ENCODE measurements around the gene MINAR1.
"Not testable (repeated sequence)": the region's sequence is repeated elsewhere in the genome, so short reads cannot be mapped to it uniquely, and the experiment has no call there.

The MINAR1 gene

DNA sequence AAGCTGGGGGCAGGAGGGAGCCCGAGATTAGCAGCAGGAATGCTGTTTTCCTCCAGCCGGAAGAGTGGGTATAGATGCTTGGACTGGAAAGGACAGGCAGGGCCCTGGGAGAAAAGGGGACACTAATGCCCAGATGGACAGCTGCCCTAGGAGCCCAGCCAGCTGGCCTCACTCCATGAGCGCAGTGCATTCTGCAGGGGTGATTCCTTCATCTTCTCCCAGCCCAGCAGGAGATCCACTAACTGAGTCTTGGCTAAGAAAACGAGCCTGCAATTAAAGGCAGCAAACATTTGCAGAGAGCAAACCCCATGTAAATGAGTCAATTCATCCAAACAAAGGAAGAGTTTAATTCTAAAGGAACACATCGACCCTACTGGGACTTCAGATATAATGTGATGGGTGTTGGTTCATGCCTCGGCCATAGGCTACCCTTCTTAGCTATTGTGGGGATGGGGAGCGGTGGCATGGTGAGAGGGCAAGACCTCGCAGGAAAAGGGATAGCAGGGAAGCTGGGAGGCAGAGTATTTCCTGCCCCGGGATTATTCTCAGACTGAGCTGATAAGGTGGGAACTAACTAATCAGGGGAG is 13.3 kb upstream of the MINAR1 start:
- Histone ChIP-seq H3K9ac (ENCODE audit: low read length) (no peak overlapping the region), H3K4me2 (ENCODE audit: low read length) (no peak overlapping the region), H3K4me3 (ENCODE audit: low read length) (no peak overlapping the region), H3K27ac (ENCODE audit: low read length) (no peak overlapping the region), H3K9me3 (ENCODE audit: insufficient read depth, low read length) (no peaks in the 10 kb centered on the region), H4K20me1 (ENCODE audit: insufficient read depth, low read length) (no peaks in the 10 kb centered on the region), H3K4me1 (ENCODE audit: low read length) (no peaks in the 10 kb centered on the region), H3K36me3 (replicated peaks; ENCODE audit: low read depth, low read length) (peaks cover 6% of the 10 kb centered on the region), H3K79me2 (ENCODE audit: low read length) (no peaks in the 10 kb centered on the region), H2AFZ (ENCODE audit: low read depth, low read length) (no peak overlapping the region), H3K27me3 (ENCODE audit: low read depth, low read length) (no peaks in the 10 kb centered on the region)
- TF ChIP-seq, protein P1, sequence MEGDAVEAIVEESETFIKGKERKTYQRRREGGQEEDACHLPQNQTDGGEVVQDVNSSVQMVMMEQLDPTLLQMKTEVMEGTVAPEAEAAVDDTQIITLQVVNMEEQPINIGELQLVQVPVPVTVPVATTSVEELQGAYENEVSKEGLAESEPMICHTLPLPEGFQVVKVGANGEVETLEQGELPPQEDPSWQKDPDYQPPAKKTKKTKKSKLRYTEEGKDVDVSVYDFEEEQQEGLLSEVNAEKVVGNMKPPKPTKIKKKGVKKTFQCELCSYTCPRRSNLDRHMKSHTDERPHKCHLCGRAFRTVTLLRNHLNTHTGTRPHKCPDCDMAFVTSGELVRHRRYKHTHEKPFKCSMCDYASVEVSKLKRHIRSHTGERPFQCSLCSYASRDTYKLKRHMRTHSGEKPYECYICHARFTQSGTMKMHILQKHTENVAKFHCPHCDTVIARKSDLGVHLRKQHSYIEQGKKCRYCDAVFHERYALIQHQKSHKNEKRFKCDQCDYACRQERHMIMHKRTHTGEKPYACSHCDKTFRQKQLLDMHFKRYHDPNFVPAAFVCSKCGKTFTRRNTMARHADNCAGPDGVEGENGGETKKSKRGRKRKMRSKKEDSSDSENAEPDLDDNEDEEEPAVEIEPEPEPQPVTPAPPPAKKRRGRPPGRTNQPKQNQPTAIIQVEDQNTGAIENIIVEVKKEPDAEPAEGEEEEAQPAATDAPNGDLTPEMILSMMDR (IDR thresholded peaks at IDR 0.05; ENCODE audit: low read depth, low read length): no peak
- TF ChIP-seq EZH2phosphoT487 (IDR thresholded peaks at IDR 0.05; ENCODE audit: low read depth): no peak

- no peak overlapping the region for H3K4me2 ChIP-seq (ENCODE audit: low read length)
- H3K9ac ChIP-seq (ENCODE audit: low read length): no peak overlapping the region
- no peak overlapping the region for H3K27ac ChIP-seq (ENCODE audit: low read length)
- H3K36me3 ChIP-seq (replicated peaks; ENCODE audit: low read depth, low read length): no peaks in the 10 kb centered on the region
- no peaks in the 10 kb centered on the region for H3K27me3 ChIP-seq (ENCODE audit: low read depth, low read length)
- no peaks in the 10 kb centered on the region for H3K9me3 ChIP-seq (ENCODE audit: insufficient read depth, low read length)
- H3K79me2 ChIP-seq (ENCODE audit: low read length): no peaks in the 10 kb centered on the region
- no peak overlapping the region for H2AFZ ChIP-seq (ENCODE audit: low read depth, low read length)
- TF ChIP-seq, protein P1 (IDR thresholded peaks at IDR 0.05; ENCODE audit: low read depth, low read length): no peak
- TF ChIP-seq EZH2phosphoT487 (IDR thresholded peaks at IDR 0.05; ENCODE audit: low read depth): no peak
- H3K4me1 ChIP-seq (ENCODE audit: low read length): no peaks in the 10 kb centered on the region
- H3K4me3 ChIP-seq (ENCODE audit: low read length): no peak overlapping the region
- H4K20me1 ChIP-seq (ENCODE audit: insufficient read depth, low read length): no peaks in the 10 kb centered on the region
These were observed 6.4 kb upstream of the MINAR1 start for GRCh38 chr15:79425591-79426295.

DNA sequence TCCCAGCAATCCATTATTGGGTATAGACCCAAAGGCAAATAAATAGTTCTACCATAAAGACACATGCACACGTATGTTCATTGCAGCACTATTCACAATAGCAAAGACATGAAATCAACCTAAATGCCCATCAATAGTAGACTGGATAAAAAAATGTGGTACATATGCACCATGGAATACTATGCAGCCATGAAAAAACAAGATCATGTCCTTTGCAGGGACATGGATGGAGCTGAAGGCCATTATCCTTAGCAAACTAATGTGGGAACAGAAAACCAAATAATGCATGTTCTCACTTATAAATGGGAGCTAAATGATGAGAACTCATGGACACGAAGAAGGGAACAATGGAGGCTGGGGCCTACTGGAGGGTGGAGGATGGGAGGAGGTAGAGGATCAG is 5.2 kb upstream of the MINAR1 start:
- not testable (repeated sequence) for H3K4me2 ChIP-seq (ENCODE audit: low read length)

GRCh38 chr15:79427781-79428598 is 4.1 kb upstream of the MINAR1 start:
- Histone ChIP-seq H3K79me2 (ENCODE audit: low read length) (no peaks in the 10 kb centered on the region), H3K27me3 (ENCODE audit: low read depth, low read length) (no peaks in the 10 kb centered on the region), H2AFZ (ENCODE audit: low read depth, low read length) (no peak overlapping the region), H3K4me3 (ENCODE audit: low read length) (no peak overlapping the region), H3K4me2 (ENCODE audit: low read length) (no peak overlapping the region), H3K36me3 (replicated peaks; ENCODE audit: low read depth, low read length) (no peaks in the 10 kb centered on the region), H3K9me3 (ENCODE audit: insufficient read depth, low read length) (no peaks in the 10 kb centered on the region), H3K27ac (ENCODE audit: low read length) (no peak overlapping the region), H3K9ac (ENCODE audit: low read length) (no peak overlapping the region), H3K4me1 (ENCODE audit: low read length) (no peaks in the 10 kb centered on the region), H4K20me1 (ENCODE audit: insufficient read depth, low read length) (no peaks in the 10 kb centered on the region)
- no peak for TF ChIP-seq EZH2phosphoT487 (IDR thresholded peaks at IDR 0.05; ENCODE audit: low read depth)
- TF ChIP-seq, protein P1 (IDR thresholded peaks at IDR 0.05; ENCODE audit: low read depth, low read length): no peak

More for the DNA sequence above, 5.2 kb upstream of the MINAR1 start:
- not testable (repeated sequence) for H4K20me1 ChIP-seq (ENCODE audit: insufficient read depth, low read length); H3K4me1 ChIP-seq (ENCODE audit: low read length); H3K27ac ChIP-seq (ENCODE audit: low read length); H2AFZ ChIP-seq (ENCODE audit: low read depth, low read length); H3K4me3 ChIP-seq (ENCODE audit: low read length); H3K9ac ChIP-seq (ENCODE audit: low read length); H3K9me3 ChIP-seq (ENCODE audit: insufficient read depth, low read length); H3K79me2 ChIP-seq (ENCODE audit: low read length); H3K36me3 ChIP-seq (replicated peaks; ENCODE audit: low read depth, low read length); H3K27me3 ChIP-seq (ENCODE audit: low read depth, low read length)

Data from OCI-LY3 (cell line).